KMS-11 (cell line): ENCODE data around the gene UNC93B1.
A peak's percentile ranks its signal among the peaks of the same experiment; 100 is the strongest.

Experiments
- H2AFZ ChIP-seq: fragments of 200-600 bp; sonication (generic); 2 replicates; pipeline ENCODE4 v1.6.1; 2016; ENCODE audit warnings: antibody characterized with exemption, mixed run types, low read depth
- H3K27ac ChIP-seq: fragments of 200-600 bp; sonication (generic); 2 replicates; pipeline ENCODE4 v1.6.1; 2016; ENCODE audit warnings: mild to moderate bottlenecking, mixed run types
- H3K27me3 ChIP-seq: fragments of 200-600 bp; sonication (generic); 2 replicates; pipeline ENCODE4 v1.6.1; 2017; ENCODE audit warnings: mild to moderate bottlenecking, low read depth, mixed run types, moderate library complexity; ENCODE audit not compliant: insufficient read depth
- H3K36me3 ChIP-seq: fragments of 200-600 bp; sonication (generic); 2 replicates; pipeline ENCODE4 v1.6.1; 2017; ENCODE audit warnings: mild to moderate bottlenecking, mixed run types; ENCODE audit not compliant: insufficient read depth
- H3K4me1 ChIP-seq: fragments of 200-600 bp; sonication (generic); 2 replicates; pipeline ENCODE4 v1.6.1; 2016; ENCODE audit warnings: mild to moderate bottlenecking, low read depth, mixed run types; ENCODE audit not compliant: poor library complexity, severe bottlenecking
- H3K4me2 ChIP-seq: fragments of 200-600 bp; sonication (generic); 2 replicates; pipeline ENCODE4 v1.7.0; 2016; ENCODE audit warnings: mild to moderate bottlenecking, mixed run types
- H3K4me3 ChIP-seq: fragments of 200-600 bp; sonication (generic); IDR thresholded peaks from 2 replicates; pipeline ENCODE4 v1.6.1; 2017; ENCODE audit warnings: low read depth, low read length, mixed read lengths; ENCODE audit not compliant: insufficient read depth
- H3K79me2 ChIP-seq: fragments of 200-600 bp; sonication (generic); 2 replicates; pipeline ENCODE4 v1.6.1; 2016; ENCODE audit warnings: low read depth, mixed run types; ENCODE audit not compliant: insufficient read depth
- H3K9ac ChIP-seq: fragments of 200-600 bp; sonication (generic); 2 replicates; pipeline ENCODE4 v1.6.1; 2016; ENCODE audit warnings: mild to moderate bottlenecking, mixed run types
- H4K20me1 ChIP-seq: fragments of 200-600 bp; sonication (generic); 2 replicates; pipeline ENCODE4 v1.6.1; 2016; ENCODE audit warnings: mild to moderate bottlenecking, mixed run types; ENCODE audit not compliant: insufficient read depth
- TF ChIP-seq, protein P1 (sequence below): fragments of 200-600 bp; sonication (generic); conservative IDR thresholded peaks from 2 replicates; pipeline ENCODE4 v1.6.1; 2017; ENCODE audit warnings: low read depth, mild to moderate bottlenecking, antibody characterized with exemption, low read length, moderate library complexity, mixed read lengths

UNC93B1 gene

GRCh38 chr11:68040101-68040956, 36.4 kb upstream of the UNC93B1 start:
- Histone ChIP-seq H4K20me1 (no peaks in the 10 kb centered on the region), H3K4me1 (peaks cover 39% of the 10 kb centered on the region), H3K36me3 (no peaks in the 10 kb centered on the region), H3K4me2 (peak overlapping the region; percentile 99), H3K27me3 (no peaks in the 10 kb centered on the region), H3K79me2 (peaks cover 12% of the 10 kb centered on the region; the same call in 1 of the 2 replicates), H3K9ac (peak overlapping the region; percentile 70), H3K4me3 (no peak overlapping the region), H3K27ac (peak overlapping the region; percentile 73), H2AFZ (peak overlapping the region; percentile 70)
- TF ChIP-seq, protein P1, sequence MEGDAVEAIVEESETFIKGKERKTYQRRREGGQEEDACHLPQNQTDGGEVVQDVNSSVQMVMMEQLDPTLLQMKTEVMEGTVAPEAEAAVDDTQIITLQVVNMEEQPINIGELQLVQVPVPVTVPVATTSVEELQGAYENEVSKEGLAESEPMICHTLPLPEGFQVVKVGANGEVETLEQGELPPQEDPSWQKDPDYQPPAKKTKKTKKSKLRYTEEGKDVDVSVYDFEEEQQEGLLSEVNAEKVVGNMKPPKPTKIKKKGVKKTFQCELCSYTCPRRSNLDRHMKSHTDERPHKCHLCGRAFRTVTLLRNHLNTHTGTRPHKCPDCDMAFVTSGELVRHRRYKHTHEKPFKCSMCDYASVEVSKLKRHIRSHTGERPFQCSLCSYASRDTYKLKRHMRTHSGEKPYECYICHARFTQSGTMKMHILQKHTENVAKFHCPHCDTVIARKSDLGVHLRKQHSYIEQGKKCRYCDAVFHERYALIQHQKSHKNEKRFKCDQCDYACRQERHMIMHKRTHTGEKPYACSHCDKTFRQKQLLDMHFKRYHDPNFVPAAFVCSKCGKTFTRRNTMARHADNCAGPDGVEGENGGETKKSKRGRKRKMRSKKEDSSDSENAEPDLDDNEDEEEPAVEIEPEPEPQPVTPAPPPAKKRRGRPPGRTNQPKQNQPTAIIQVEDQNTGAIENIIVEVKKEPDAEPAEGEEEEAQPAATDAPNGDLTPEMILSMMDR = no peak

GRCh38 chr11:68039526-68040086, 35.7 kb upstream of the UNC93B1 start:
- Histone ChIP-seq H3K27ac (peak overlapping the region; percentile 73), H3K36me3 (no peaks in the 10 kb centered on the region), H3K4me1 (peaks cover 39% of the 10 kb centered on the region), H3K9ac (peak overlapping the region; percentile 70; the same call in 1 of the 2 replicates), H3K4me3 (no peak overlapping the region), H3K79me2 (peaks cover 12% of the 10 kb centered on the region; the same call in 1 of the 2 replicates), H4K20me1 (no peaks in the 10 kb centered on the region), H3K4me2 (peak overlapping the region; percentile 99), H2AFZ (peak overlapping the region; percentile 70; the same call in 1 of the 2 replicates), H3K27me3 (no peaks in the 10 kb centered on the region)
- TF ChIP-seq, protein P1 = no peak

- Histone ChIP-seq H3K9ac (peak within 1 kb of the TSS; percentile 70; the same call in 1 of the 2 replicates), H3K27ac (peak within 1 kb of the TSS; percentile 73)
Observed at GRCh38 chr11:68038718-68039525, 35.0 kb upstream of the UNC93B1 start, which contains the start of gene TCIRG1. Gene TCIRG1 (plus strand): TSS chr11:68039025. CDS start chr11:68041272, 2,247 bp downstream.

More at GRCh38 chr11:68038718-68039525, 35.0 kb upstream of the UNC93B1 start, which contains the start of gene TCIRG1:
- Histone ChIP-seq H3K4me2 (peak within 1 kb of the TSS; percentile 99), H3K36me3 (no peaks in the 10 kb centered on the region), H2AFZ (peak within 1 kb of the TSS; percentile 70; the same call in 1 of the 2 replicates), H3K27me3 (no peaks in the 10 kb centered on the region), H3K4me3 (no peak within 1 kb of the TSS), H4K20me1 (no peaks in the 10 kb centered on the region), H3K4me1 (peaks cover 39% of the 10 kb centered on the region), H3K79me2 (peaks cover 12% of the 10 kb centered on the region; the same call in 1 of the 2 replicates)
- TF ChIP-seq, protein P1 = no peak
